ENCODE results near the gene LDLRAD3.

LDLRAD3 gene

GRCh38 chr11:35912883-35913624, 30.8 kb upstream of the LDLRAD3 start:
- no peak for TF ChIP-seq EZH2phosphoT487 (IDR thresholded peaks at IDR 0.05; ENCODE audit: low read depth)
- TF ChIP-seq CTCF (IDR thresholded peaks at IDR 0.05; ENCODE audit: low read depth, low read length), result 0 out of 2 replicates have a peak, but pooled peaks have one; percentile 6
- no peak overlapping the region for H3K4me2 ChIP-seq (ENCODE audit: low read length)
- H3K27me3 ChIP-seq (ENCODE audit: low read depth, low read length), result peaks cover 19% of the 10 kb centered on the region
- no peaks in the 10 kb centered on the region for H3K36me3 ChIP-seq (replicated peaks; ENCODE audit: low read depth, low read length)
- no peak overlapping the region for H2AFZ ChIP-seq (ENCODE audit: low read depth, low read length)
- peaks cover 23% of the 10 kb centered on the region for H3K4me1 ChIP-seq (ENCODE audit: low read length)
- H3K4me3 ChIP-seq (ENCODE audit: low read length), result no peak overlapping the region
- H3K27ac ChIP-seq (ENCODE audit: low read length), result no peak overlapping the region
- H3K79me2 ChIP-seq (ENCODE audit: low read length), result no peaks in the 10 kb centered on the region
- no peaks in the 10 kb centered on the region for H4K20me1 ChIP-seq (ENCODE audit: insufficient read depth, low read length)
- H3K9ac ChIP-seq (ENCODE audit: low read length), result no peak overlapping the region
- H3K9me3 ChIP-seq (ENCODE audit: insufficient read depth, low read length), result no peaks in the 10 kb centered on the region

GRCh38 chr11:35914816-35915215, 29.0 kb upstream of the LDLRAD3 start:
- no peaks in the 10 kb centered on the region for H4K20me1 ChIP-seq (ENCODE audit: insufficient read depth, low read length)
- no peaks in the 10 kb centered on the region for H3K36me3 ChIP-seq (replicated peaks; ENCODE audit: low read depth, low read length)
- H3K4me2 ChIP-seq (ENCODE audit: low read length), result no peak overlapping the region
- H3K27me3 ChIP-seq (ENCODE audit: low read depth, low read length), result peaks cover 36% of the 10 kb centered on the region
- H3K4me3 ChIP-seq (ENCODE audit: low read length), result no peak overlapping the region
- no peak overlapping the region for H2AFZ ChIP-seq (ENCODE audit: low read depth, low read length)
- H3K27ac ChIP-seq (ENCODE audit: low read length), result no peak overlapping the region
- TF ChIP-seq CTCF (IDR thresholded peaks at IDR 0.05; ENCODE audit: low read depth, low read length) (no peak), EZH2phosphoT487 (IDR thresholded peaks at IDR 0.05; ENCODE audit: low read depth) (no peak)
- H3K9me3 ChIP-seq (ENCODE audit: insufficient read depth, low read length), result no peaks in the 10 kb centered on the region
- peaks cover 20% of the 10 kb centered on the region; the same call in 1 of the 2 replicates for H3K4me1 ChIP-seq (ENCODE audit: low read length)
- no peaks in the 10 kb centered on the region for H3K79me2 ChIP-seq (ENCODE audit: low read length)
- H3K9ac ChIP-seq (ENCODE audit: low read length), result no peak overlapping the region

GRCh38 chr11:35916270-35916669, 27.6 kb upstream of the LDLRAD3 start:
- Histone ChIP-seq H3K4me3 (ENCODE audit: low read length) (no peak overlapping the region), H3K36me3 (replicated peaks; ENCODE audit: low read depth, low read length) (no peaks in the 10 kb centered on the region), H3K27ac (ENCODE audit: low read length) (no peak overlapping the region), H3K4me1 (ENCODE audit: low read length) (peaks cover 17% of the 10 kb centered on the region; the same call in 1 of the 2 replicates), H3K9me3 (ENCODE audit: insufficient read depth, low read length) (no peaks in the 10 kb centered on the region), H3K4me2 (ENCODE audit: low read length) (no peak overlapping the region), H3K9ac (ENCODE audit: low read length) (no peak overlapping the region), H3K27me3 (ENCODE audit: low read depth, low read length) (peaks cover 34% of the 10 kb centered on the region), H4K20me1 (ENCODE audit: insufficient read depth, low read length) (no peaks in the 10 kb centered on the region), H3K79me2 (ENCODE audit: low read length) (no peaks in the 10 kb centered on the region), H2AFZ (ENCODE audit: low read depth, low read length) (no peak overlapping the region)
- no peak for TF ChIP-seq CTCF (IDR thresholded peaks at IDR 0.05; ENCODE audit: low read depth, low read length)
- TF ChIP-seq EZH2phosphoT487 (IDR thresholded peaks at IDR 0.05; ENCODE audit: low read depth), result no peak

- no peaks in the 10 kb centered on the region for H3K9me3 ChIP-seq (ENCODE audit: insufficient read depth, low read length)
- H3K4me2 ChIP-seq (ENCODE audit: low read length), result peak overlapping the region; percentile 32
- TF ChIP-seq EZH2phosphoT487 (IDR thresholded peaks at IDR 0.05; ENCODE audit: low read depth) (no peak), CTCF (IDR thresholded peaks at IDR 0.05; ENCODE audit: low read depth, low read length) (no peak)
- H3K4me3 ChIP-seq (ENCODE audit: low read length), result no peak overlapping the region
- H3K27ac ChIP-seq (ENCODE audit: low read length), result no peak overlapping the region
- no peak overlapping the region for H3K9ac ChIP-seq (ENCODE audit: low read length)
- peaks cover 15% of the 10 kb centered on the region; the same call in 1 of the 2 replicates for H3K4me1 ChIP-seq (ENCODE audit: low read length)
- H2AFZ ChIP-seq (ENCODE audit: low read depth, low read length), result no peak overlapping the region
- no peaks in the 10 kb centered on the region for H3K79me2 ChIP-seq (ENCODE audit: low read length)
- H3K27me3 ChIP-seq (ENCODE audit: low read depth, low read length), result peaks cover 34% of the 10 kb centered on the region
- no peaks in the 10 kb centered on the region for H3K36me3 ChIP-seq (replicated peaks; ENCODE audit: low read depth, low read length)
- H4K20me1 ChIP-seq (ENCODE audit: insufficient read depth, low read length), result no peaks in the 10 kb centered on the region
Measured at GRCh38 chr11:35917676-35918075, 26.2 kb upstream of the LDLRAD3 start.
